ENCODE data around the gene COL1A1.
A peak's percentile ranks its signal among the peaks of the same experiment; 100 is the strongest.

The COL1A1 gene

DNA sequence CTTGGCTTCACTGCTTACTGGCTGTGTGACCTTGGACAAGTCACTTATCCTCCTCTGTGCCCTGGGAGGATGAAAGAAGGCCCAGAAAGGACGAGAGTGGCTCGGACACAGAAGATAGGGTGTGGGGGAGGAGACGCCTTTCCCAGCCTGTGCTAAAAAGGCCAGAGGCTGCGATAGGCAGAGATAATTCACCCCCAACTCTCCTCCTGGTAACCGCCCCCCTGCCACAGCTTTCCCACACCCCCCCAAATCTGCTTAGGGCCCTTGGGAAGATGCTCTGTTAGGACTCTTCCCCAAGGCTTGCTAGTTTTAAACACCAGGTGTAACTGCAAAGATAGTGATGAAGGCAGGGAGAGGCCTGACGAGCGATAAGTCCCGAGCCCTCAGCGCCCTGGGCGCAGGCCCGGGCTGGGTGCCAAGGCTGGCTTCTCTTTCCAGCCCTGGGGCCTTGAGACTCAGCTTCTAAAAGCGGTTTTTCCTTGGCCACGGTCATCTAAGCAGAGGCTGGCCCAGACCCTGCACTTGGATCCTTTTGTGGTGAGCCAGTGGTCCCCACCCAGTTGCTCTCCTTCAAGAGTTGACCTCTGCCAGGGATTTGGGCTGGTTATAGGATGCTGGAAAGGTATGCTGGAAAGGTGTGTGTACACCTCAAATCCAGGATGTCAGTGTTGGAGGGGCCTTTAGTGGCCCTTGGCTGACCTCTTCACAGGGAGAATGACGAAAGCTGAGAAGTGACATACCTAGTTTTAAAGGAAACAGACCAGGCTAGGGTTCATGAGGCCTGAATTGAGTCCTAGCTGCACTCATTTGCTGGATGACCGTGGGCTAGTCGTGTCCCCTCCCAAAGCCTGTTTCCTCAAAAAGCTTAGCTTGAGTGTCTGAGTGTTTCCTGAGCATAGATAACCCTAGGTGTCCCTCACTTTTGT, 47.5 kb downstream of the COL1A1 start:
- DNase-seq (ENCODE audit: low spot score): no peak

DNA sequence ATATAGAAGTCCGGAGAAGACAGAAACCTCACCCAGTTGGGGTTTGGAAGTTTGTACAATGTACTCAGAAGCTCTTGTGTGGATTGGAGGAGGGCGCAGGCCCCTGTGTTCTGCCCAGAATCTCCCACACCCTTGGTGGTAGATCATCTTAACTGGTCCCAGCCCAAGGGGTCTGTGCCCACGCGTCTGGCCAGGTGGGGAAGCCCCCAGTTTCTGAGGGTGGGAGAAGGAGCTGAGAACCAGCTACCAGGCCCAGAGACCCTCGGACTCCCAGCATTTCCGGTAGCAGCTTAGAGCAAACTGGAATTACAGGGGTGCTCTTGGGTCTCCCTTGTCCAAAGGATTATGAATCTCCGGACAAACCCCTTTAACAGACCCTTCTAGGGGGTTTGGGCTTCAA, 48.7 kb downstream of the COL1A1 start:
- DNase-seq (ENCODE audit: low spot score): no peak

DNA sequence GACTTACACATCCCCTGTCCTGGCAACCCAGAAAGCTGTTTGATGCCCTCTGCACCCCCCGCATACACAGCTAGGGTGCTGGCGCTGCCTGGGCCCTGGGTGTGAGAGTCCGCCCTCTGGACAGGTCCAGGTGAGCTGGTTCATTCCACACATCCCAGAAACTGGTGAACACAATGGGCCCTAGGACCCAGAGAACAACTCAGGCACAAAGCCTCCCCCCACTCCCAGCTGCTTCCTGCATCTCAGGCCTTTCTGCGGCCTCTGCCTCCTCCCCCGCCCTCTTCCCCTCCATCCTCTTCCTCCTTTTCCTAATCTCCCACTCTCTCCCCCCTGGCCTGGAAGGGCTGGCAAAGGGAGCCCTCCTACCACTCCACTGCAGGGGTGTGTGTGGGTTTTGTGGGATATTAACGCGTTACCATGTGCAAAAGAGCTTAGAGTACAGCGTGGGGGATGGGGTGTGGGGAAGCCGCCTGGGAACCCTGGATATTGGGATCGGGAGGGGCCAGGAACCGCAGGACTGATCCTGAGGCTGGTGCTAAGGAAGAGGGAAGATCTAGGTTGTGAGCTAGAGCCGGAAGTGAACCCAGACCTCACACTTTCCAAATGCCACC, 49.4 kb downstream of the COL1A1 start:
- peak; percentile 95 for DNase-seq (ENCODE audit: low spot score)

DNA sequence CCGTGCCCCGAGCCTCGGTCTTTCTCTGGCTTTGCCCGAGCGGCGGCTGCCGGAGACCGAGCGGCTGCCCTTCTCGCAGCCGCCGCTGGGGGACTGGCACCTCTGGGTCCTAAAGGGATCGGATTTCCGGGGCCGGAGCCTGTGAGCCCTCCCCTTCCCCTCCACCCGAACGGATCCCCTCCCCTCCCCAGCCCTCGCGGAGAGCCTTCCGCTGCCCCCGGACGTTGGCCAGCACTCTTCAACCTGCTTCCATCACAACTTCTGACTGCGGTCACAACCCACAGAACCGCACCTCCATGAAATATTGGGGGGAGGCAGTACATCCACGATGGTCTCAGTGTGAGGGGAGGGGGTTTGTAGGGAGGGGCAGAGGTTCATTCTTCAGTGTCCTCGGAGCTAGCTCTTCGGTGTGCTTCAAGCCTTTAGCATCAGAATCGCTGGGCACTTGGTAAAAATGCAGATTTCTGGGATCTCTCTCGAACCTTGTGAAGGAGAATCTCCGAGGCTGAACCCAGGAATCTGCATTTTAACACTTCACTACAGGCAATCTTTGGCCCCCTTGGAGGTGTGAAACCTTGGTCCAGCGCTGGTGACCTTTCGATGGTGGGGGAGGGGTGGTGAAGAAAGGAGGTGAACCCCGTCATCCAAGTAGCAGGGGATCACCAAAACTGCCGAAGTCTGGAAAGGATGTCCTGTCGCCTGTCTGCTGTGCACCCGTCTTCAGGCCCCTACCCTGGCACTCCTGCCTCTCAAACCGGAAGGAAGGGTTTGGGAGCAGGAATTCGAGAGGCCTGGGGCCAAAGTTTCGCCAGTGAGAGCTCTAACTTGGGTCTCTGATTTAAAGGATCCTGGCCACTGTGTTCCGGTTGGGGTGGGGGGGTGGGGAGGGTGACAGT, 50.1 kb downstream of the COL1A1 start:
- peak; percentile 85 for DNase-seq (ENCODE audit: low spot score)

DNA sequence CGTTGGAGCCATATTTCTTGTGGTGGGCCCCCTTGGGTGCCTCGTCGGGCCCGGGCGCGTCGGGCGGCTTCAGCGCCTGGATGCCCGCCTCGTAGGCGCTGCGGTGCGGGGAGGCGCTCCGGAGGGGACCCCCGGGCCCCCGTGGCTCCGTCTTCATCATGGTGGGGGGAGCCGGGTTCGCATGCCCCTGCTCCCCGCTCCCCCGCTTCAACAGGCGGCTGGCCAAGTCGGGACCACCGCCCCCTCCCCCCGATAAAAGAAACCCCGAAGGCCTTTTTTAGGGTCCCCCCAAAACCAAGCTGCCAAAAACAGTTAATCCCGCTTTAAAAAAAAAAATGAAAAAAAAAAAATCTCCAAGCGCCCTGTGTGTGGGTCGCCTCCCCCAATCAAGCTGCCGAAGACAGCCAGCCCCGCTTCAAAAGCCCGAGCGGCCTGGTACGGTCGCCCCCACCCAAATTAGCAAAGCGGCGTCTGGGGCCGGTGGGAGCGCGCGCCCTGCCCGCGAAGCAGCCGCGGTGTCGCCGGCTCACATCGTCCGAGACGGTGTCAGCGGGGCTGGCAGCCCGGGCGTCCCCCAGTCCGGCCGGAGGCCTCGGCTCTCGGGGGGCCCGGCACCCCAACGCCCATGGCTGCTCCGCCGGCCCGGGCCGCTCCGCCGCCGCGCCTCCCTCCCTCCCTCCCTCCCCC, 50.9 kb downstream of the COL1A1 start, which contains the start of gene PPP1R9B:
Gene PPP1R9B, minus strand, starts transcription at position 324 of the 687 bp plus-strand sequence. Its CDS starts 164 bp downstream, at position 160.
- DNase-seq (ENCODE audit: low spot score): no peak

DNA sequence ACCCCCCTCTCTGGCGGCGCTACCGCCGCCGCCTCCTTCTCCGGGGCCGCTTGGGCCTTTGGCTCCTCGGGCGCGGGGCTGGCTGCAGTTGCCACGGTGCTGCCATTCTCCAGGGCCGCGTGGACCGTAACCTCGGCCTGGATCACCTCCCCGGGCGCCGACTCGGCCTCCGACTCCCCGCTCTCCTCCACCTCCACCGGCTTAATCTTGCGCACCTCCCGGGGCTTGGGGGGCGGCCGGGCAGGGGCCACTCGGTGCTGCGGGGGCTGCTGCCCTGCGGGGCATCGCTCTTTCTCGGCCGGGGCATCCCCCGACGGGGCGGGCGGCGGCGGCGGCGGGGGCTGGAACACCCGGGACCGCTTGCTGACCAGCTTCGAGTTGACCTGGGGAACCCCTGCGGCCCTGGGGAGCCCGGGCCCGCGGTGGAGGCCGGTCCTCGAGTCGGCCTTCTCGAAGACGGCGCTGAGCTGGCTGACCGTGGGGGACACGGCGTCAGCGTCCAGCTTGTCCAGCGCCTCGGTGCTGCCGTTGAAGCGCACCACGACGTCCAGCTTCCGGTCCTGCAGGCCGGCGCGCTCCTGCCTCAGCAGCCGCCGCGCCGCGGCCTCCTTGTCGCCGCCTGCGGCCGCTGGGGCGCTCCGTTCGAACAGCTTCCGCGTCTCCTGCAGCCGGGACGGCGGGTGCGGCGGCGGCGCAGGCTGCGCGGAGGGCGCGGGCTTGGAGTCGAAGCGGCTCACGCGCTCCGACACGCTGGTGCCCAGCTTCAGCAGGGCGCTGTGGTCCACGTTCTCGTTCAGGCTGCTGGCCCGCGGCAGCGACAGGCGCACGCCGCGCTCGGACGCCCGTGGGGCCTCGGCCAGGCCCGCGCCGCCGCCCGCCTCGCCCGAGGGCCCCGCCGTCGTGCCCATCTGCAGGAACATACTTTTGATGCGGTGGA, 51.7 kb downstream of the COL1A1 start:
- no peak for DNase-seq (ENCODE audit: low spot score)

GRCh38 chr17:50149091-50149416, 52.4 kb downstream of the COL1A1 start:
- DNase-seq (ENCODE audit: low spot score): no peak

GRCh38 chr17:50148226-50149090, 53.0 kb downstream of the COL1A1 start:
- peak; percentile 80 for DNase-seq (ENCODE audit: low spot score)

GRCh38 chr17:50147841-50148225, 53.6 kb downstream of the COL1A1 start:
- DNase-seq (ENCODE audit: low spot score): no peak

- DNase-seq (ENCODE audit: low spot score): no peak
Measured at GRCh38 chr17:50146927-50147665, 54.3 kb downstream of the COL1A1 start.

- no peak for DNase-seq (ENCODE audit: low spot score)
Measured at GRCh38 chr17:50146230-50146926, 55.1 kb downstream of the COL1A1 start.

DNA sequence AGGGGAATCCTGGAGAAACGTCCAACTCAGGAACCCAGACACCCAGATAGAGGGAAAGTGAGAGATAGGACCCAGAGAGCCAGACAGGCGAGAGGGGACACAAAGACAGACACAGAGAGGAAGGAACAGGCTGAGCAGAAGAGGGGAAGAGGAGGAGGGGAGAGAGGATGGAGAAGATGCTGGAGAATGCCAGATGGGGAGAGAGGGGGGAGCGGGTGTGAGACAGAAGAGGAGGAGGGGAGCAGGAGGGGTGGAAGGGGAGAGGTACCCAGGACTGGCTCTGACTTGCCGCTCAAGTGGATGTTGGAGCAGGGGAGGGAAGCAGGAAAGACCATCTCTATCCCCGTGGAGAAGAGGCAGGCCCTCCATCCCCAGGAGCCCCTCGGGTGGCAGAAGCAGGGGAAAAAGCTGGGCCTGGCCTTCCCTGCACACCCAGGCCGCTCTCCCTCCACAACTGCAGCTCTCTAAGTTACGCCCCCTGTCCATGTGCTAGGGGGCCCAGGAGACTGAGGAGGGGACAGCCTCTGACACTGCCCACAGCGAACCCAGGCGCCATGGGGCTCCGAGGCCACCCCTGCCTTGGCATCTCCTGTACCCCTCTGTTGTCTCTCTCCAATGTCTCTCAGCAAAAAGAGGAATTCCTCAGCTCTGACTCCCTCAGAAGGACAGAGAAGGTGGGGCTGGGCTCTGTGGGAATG, 55.8 kb downstream of the COL1A1 start:
- no peak for DNase-seq (ENCODE audit: low spot score)

DNA sequence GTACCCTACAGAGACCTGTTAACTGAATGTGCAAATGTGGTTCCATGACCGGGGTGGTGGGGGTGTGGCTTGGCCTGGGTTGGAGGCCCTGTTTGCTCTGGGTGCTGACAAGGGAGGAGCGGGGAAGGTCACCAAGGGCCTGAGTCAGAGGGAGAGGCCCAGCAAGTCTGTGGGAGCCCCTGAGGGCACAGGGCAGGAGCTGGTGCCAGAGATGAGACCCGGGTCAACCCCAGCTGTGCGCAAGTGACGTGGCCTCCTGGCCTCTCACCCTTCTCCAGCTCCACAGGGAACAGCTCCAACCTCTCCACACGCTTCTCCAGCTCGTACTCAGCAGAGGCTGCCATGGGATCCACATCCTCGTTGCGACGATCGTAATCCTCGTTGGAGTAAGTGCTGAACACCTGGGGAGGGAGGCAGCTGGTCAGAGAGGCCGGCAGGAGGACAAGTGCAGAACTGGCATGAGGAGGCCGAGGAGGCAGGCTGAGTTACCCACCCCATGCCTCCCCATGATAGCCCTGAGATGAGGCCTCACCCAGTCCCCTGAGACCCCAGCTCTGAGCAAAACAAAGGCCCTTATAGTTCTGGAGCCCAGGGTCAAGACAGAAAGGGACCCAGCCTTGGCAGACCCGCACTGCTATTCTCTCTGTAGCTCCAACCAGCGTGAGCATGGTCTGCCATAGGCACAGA, 56.4 kb downstream of the COL1A1 start:
- DNase-seq (ENCODE audit: low spot score): no peak

- DNase-seq (ENCODE audit: low spot score): no peak
Measured at GRCh38 chr17:50144355-50144754, 57.1 kb downstream of the COL1A1 start.

GRCh38 chr17:50143461-50144176, 57.8 kb downstream of the COL1A1 start:
- DNase-seq (ENCODE audit: low spot score): no peak

GRCh38 chr17:50141745-50142110, 59.7 kb downstream of the COL1A1 start:
- DNase-seq (ENCODE audit: low spot score): no peak
